Activated gamma-delta T cell (primary cell): ENCODE measurements around the gene CEP55.

Experiments used
- DNase-seq: peaks from one replicate; lab custom pipeline; 2025; lab: John Stamatoyannopoulos, UW

Gene CEP55

DNA sequence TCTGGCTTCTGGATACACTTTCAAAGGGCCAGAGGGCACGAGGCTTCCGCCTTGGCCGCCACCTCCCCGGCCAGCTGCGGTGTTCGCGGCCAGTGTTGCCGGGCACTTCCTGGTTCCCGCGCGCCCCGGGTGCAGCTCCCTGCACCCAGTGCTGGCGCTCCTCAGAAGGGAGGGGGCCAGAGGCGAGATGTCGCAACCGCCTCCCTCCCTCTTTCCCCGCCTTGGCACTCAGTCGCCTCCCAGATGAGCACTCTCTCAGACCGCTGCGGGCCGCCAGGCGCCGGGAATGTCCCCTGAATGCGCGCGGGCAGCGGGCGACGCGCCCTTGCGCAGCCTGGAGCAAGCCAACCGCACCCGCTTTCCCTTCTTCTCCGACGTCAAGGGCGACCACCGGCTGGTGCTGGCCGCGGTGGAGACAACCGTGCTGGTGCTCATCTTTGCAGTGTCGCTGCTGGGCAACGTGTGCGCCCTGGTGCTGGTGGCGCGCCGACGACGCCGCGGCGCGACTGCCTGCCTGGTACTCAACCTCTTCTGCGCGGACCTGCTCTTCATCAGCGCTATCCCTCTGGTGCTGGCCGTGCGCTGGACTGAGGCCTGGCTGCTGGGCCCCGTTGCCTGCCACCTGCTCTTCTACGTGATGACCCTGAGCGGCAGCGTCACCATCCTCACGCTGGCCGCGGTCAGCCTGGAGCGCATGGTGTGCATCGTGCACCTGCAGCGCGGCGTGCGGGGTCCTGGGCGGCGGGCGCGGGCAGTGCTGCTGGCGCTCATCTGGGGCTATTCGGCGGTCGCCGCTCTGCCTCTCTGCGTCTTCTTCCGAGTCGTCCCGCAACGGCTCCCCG lies 70.2 kb downstream of the CEP55 start, which contains the start of gene FFAR4:
Gene FFAR4 (plus strand): TSS at position 231 of the 842 bp plus-strand sequence. CDS start 56 bp downstream, at position 287.
- DNase-seq: no peak

DNA sequence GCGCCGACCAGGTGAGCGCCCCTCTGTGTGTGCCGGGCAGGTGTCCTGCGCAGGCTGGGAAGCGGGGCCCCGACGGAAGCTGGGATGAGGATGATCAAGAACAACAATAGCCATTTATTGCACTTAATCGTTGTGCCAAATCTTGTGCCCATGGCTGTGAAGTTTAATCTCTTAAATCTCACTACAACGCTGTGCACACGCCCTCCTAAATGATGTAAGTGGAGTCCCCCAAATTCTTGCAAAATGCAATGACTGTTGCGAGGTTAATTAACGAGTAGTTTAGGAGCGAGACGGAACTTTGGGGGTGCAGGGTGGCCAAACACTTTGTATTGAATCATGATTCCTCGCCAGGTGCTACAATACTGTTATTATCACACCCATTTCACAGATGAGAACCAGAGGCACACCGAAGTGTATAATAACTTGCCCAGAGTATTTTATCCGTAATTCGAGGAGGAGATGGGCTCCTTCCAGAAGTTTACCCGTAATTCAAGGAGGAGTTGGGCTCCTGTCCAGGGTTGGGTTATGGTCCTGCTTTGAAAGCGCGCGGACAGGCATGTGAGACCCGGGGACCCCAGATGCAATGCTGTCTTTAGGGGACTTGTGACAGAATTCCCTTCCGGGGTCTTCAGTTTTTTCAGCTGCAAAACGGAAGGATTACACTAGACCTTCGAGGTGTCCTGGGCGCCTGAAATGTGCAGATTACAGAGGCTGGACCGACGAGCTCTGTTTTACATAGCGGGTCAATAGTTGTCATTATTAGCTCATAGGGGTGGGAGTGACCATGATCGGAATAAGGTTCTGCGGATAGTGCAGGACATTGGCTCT lies 71.1 kb downstream of the CEP55 start:
- no peak for DNase-seq

DNA sequence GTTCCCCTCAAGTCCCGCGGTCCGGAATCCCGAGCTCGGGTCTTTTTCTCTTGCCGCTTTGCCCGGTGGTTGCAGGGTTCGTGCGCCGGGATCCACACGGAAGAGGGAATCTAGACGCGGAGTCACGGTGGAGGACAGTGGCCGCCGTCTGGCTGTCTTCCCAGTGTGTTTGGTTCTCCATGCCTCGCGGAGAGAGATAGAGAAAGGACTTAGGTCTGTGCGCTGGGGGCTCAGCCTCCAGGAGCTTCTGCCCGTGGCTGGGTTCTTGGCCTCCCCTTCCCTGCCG lies 71.6 kb downstream of the CEP55 start:
- DNase-seq: no peak

- no peak for DNase-seq
These were observed 74.0 kb downstream of the CEP55 start for GRCh38 chr10:93570383-93570782.

DNA sequence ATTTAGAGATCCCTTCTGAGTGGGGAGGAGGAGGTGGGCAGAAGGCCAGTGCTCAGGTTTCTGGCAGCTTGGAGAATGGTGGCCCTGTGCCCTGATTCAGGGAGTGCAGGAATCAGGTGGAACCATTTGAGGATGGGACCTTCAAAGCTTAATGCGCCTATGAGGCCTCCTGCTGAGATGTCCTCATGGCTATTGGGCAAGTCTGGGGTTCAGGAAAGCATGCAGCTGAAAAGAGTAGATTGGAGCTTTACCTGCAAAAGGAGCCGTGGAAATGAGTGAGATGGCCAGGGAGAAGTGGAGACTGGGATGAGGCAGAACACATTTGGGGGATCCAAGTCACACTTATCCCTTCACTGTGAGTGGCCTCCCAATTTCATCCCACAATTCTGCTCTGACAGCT lies 76.2 kb downstream of the CEP55 start:
- DNase-seq: no peak

GRCh38 chr10:93573051-93573909 lies 76.9 kb downstream of the CEP55 start:
- no peak for DNase-seq

DNA sequence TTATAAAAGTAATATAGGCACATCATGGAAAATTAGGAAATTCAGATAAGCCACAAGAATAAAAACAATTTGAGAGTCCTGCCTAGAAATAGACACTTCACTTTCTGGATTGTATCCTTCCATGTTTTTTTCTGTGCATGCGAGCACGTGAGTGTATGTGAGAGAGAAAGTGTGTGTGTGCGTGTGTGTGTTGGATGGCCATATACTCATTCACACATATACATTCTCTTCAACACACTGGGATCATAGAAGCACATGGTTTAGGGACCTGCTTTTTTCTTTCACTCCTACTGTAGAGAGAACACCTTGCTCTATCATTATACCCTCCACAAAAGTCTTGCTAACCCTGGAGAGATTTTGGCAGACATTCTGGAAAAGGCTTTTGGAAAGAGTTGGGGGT lies 77.5 kb downstream of the CEP55 start:
- DNase-seq: no peak

DNA sequence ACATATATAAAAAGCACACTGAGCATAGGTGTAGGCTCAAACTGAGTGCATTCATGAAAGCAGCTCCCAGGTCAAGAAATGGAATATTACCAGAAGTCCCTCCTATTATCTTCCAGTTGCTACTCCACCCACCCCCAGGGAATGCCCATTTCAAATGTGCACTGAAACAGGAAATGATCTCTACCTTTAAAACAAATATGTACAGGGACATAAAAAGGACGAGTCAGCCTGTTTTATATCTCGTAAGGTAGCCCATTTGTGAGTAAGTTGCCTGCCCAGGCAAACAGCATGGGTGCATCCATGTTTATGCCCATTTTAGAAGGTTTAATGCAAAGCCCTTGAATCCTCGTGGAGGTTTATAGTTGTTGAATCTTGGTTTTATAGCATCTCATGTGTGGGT lies 80.5 kb downstream of the CEP55 start:
- DNase-seq: no peak

DNA sequence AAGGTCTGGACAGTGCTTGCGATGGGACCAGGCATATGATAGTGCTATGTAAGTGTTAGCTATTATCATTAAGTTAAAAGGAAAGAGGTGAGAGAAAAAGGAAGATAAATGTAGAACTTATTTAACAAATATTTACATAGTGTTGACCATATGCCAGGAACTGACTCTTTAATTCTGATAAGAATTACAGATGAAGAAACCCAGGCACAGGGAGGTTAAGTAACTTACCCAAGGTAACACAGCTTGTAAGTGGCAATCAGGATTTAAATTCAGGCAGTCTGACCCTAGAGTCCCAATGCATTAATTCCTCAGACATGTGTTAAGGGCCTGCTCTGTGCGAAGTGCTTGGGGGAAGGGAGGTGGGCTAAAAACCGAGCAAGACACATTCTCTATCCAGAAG lies 81.2 kb downstream of the CEP55 start:
- no peak for DNase-seq
